ENCODE data around the gene CLIC6. TPM values are rescaled to one million over a fixed set of nuclear protein-coding genes. Genes with fewer than 3 reads are reported as not detected.
"Not testable (repeated sequence)": the region's sequence is repeated elsewhere in the genome, so short reads cannot be mapped to it uniquely, and the experiment has no call there.

Gene CLIC6
- polyA plus RNA-seq, 1 donor from 2014 or later = 0.08 TPM

GRCh38 chr21:34642211-34643075 is 26.4 kb upstream of the CLIC6 start:
- Mint-ChIP-seq H3K9me3 (peaks cover 0 to 2% (median 0%) of the 10 kb centered on the region in 3 donors), H3K4me1 (peaks cover 20 to 38% (median 23%) of the 10 kb centered on the region in 3 donors), H3K27me3 (peaks cover 3% of the 10 kb centered on the region), H3K36me3 (no peaks in the 10 kb centered on the region), H3K4me3 (peak overlapping the region in 2 of 4 donors; percentile 51 to 77), H3K27ac (peak overlapping the region in 1 of 3 donors; percentile 67)

GRCh38 chr21:34644825-34645224 is 24.0 kb upstream of the CLIC6 start:
- no peak overlapping the region for H3K27ac Mint-ChIP-seq
- peaks cover 4% of the 10 kb centered on the region for H3K27me3 Mint-ChIP-seq
- H3K4me3 Mint-ChIP-seq = no peak overlapping the region
- peaks cover 23 to 34% (median 24%) of the 10 kb centered on the region in 3 donors for H3K4me1 Mint-ChIP-seq
- no peaks in the 10 kb centered on the region for H3K36me3 Mint-ChIP-seq
- peaks cover 0 to 2% (median 0%) of the 10 kb centered on the region in 3 donors for H3K9me3 Mint-ChIP-seq

GRCh38 chr21:34647555-34647954 is 21.2 kb upstream of the CLIC6 start:
- Mint-ChIP-seq H3K36me3 (no peaks in the 10 kb centered on the region), H3K27me3 (peaks cover 12% of the 10 kb centered on the region), H3K4me3 (no peak overlapping the region), H3K4me1 (peaks cover 4 to 13% (median 7%) of the 10 kb centered on the region in 3 donors), H3K27ac (no peak overlapping the region), H3K9me3 (peaks cover 2 to 14% (median 11%) of the 10 kb centered on the region in 3 donors)

- Mint-ChIP-seq H3K9me3 (peaks cover 2 to 24% (median 11%) of the 10 kb centered on the region in 3 donors), H3K27me3 (peaks cover 19% of the 10 kb centered on the region), H3K27ac (no peak overlapping the region), H3K36me3 (no peaks in the 10 kb centered on the region), H3K4me3 (no peak overlapping the region), H3K4me1 (peaks cover under 1 to 4% (median 2%) of the 10 kb centered on the region in 3 donors)
These were observed 20.0 kb upstream of the CLIC6 start for GRCh38 chr21:34648739-34649297.

- peaks cover 19% of the 10 kb centered on the region for H3K27me3 Mint-ChIP-seq
- no peak overlapping the region for H3K27ac Mint-ChIP-seq
- H3K9me3 Mint-ChIP-seq = peaks cover 2 to 26% (median 11%) of the 10 kb centered on the region in 3 donors
These were observed 19.4 kb upstream of the CLIC6 start for GRCh38 chr21:34649400-34649799.

GRCh38 chr21:34650861-34651431 is 17.8 kb upstream of the CLIC6 start:
- Mint-ChIP-seq H3K36me3 (peaks cover 2% of the 10 kb centered on the region), H3K4me1 (peaks cover 0 to 4% (median 2%) of the 10 kb centered on the region in 3 donors), H3K27me3 (peaks cover 19% of the 10 kb centered on the region), H3K4me3 (no peak overlapping the region), H3K27ac (no peak overlapping the region), H3K9me3 (peaks cover 2 to 26% (median 11%) of the 10 kb centered on the region in 3 donors)

More at GRCh38 chr21:34649400-34649799, 19.4 kb upstream of the CLIC6 start:
- H3K36me3 Mint-ChIP-seq = no peaks in the 10 kb centered on the region
- H3K4me3 Mint-ChIP-seq = no peak overlapping the region
- H3K4me1 Mint-ChIP-seq = peaks cover 0 to 4% (median 2%) of the 10 kb centered on the region in 3 donors

GRCh38 chr21:34651642-34652041 is 17.2 kb upstream of the CLIC6 start:
- H3K27me3 Mint-ChIP-seq = peaks cover 19% of the 10 kb centered on the region

GRCh38 chr21:34653522-34653921 is 15.3 kb upstream of the CLIC6 start:
- H3K27me3 Mint-ChIP-seq = peaks cover 22% of the 10 kb centered on the region

More at GRCh38 chr21:34651642-34652041, 17.2 kb upstream of the CLIC6 start:
- Mint-ChIP-seq H3K4me3 (no peak overlapping the region), H3K9me3 (peaks cover 2 to 26% (median 11%) of the 10 kb centered on the region in 3 donors), H3K36me3 (peaks cover 2% of the 10 kb centered on the region), H3K27ac (no peak overlapping the region), H3K4me1 (peaks cover 0 to 5% (median 2%) of the 10 kb centered on the region in 3 donors)

GRCh38 chr21:34661848-34662247 is 6.9 kb upstream of the CLIC6 start:
- Mint-ChIP-seq H3K27me3 (peaks cover 17% of the 10 kb centered on the region), H3K4me1 (no peaks in the 10 kb centered on the region), H3K4me3 (no peak overlapping the region), H3K9me3 (peaks cover 16 to 28% (median 25%) of the 10 kb centered on the region in 3 donors), H3K27ac (no peak overlapping the region), H3K36me3 (peaks cover 1% of the 10 kb centered on the region)

More at GRCh38 chr21:34653522-34653921, 15.3 kb upstream of the CLIC6 start:
- H3K9me3 Mint-ChIP-seq = peaks cover 5 to 27% (median 11%) of the 10 kb centered on the region in 3 donors
- peaks cover 2% of the 10 kb centered on the region for H3K36me3 Mint-ChIP-seq
- no peak overlapping the region for H3K4me3 Mint-ChIP-seq
- no peak overlapping the region for H3K27ac Mint-ChIP-seq
- H3K4me1 Mint-ChIP-seq = peaks cover 0 to 5% (median 2%) of the 10 kb centered on the region in 3 donors

GRCh38 chr21:34667761-34668160 is 1.0 kb upstream of the CLIC6 start:
- H3K4me3 Mint-ChIP-seq = peak overlapping the region in 1 of 4 donors; percentile 30
- no peaks in the 10 kb centered on the region for H3K36me3 Mint-ChIP-seq
- H3K9me3 Mint-ChIP-seq = peaks cover under 1 to 2% (median 2%) of the 10 kb centered on the region in 3 donors
- peaks cover 0 to 6% (median 5%) of the 10 kb centered on the region in 3 donors for H3K4me1 Mint-ChIP-seq
- peaks cover 35% of the 10 kb centered on the region for H3K27me3 Mint-ChIP-seq
- no peak overlapping the region for H3K27ac Mint-ChIP-seq

GRCh38 chr21:34669149-34669879 is 520 bp downstream of the CLIC6 start:
- Mint-ChIP-seq H3K27me3 (peaks cover 36% of the 10 kb centered on the region), H3K9me3 (no peaks in the 10 kb centered on the region), H3K27ac (no peak overlapping the region), H3K4me1 (peaks cover 0 to 8% (median 5%) of the 10 kb centered on the region in 3 donors), H3K4me3 (peak overlapping the region in 2 of 4 donors; percentile 28 to 30), H3K36me3 (no peaks in the 10 kb centered on the region)

- H3K36me3 Mint-ChIP-seq, H3K4me1 Mint-ChIP-seq, H3K27ac Mint-ChIP-seq, H3K9me3 Mint-ChIP-seq: not testable (repeated sequence)
- Mint-ChIP-seq H3K4me3 (peak overlapping the region in 2 of 4 donors; percentile 28 to 63), H3K27me3 (peaks cover 41% of the 10 kb centered on the region)
These were observed 1.1 kb downstream of the CLIC6 start for GRCh38 chr21:34669880-34670219.

- Mint-ChIP-seq H3K27ac (no peak overlapping the region), H3K36me3 (no peaks in the 10 kb centered on the region), H3K27me3 (peaks cover 43% of the 10 kb centered on the region), H3K4me1 (peaks cover 0 to 8% (median 5%) of the 10 kb centered on the region in 3 donors), H3K4me3 (peak overlapping the region in 3 of 4 donors; percentile 58 to 82 (median 63)), H3K9me3 (no peaks in the 10 kb centered on the region)
These were observed 1.6 kb downstream of the CLIC6 start for GRCh38 chr21:34670220-34670961.

GRCh38 chr21:34670962-34671348 is 2.2 kb downstream of the CLIC6 start:
- Mint-ChIP-seq H3K27me3 (peaks cover 46% of the 10 kb centered on the region), H3K36me3 (no peaks in the 10 kb centered on the region), H3K27ac (no peak overlapping the region), H3K4me3 (peak overlapping the region in 1 of 4 donors; percentile 82), H3K9me3 (no peaks in the 10 kb centered on the region), H3K4me1 (peaks cover 0 to 8% (median 5%) of the 10 kb centered on the region in 3 donors)
